Astrocyte (in vitro differentiated cells and primary cell): ENCODE results near the gene MICALL1. TPM values are rescaled to one million over a fixed set of nuclear protein-coding genes. Genes with fewer than 3 reads are reported as not detected.
"Not testable (repeated sequence)": the region's sequence is repeated elsewhere in the genome, so short reads cannot be mapped to it uniquely, and the experiment has no call there.

Source experiments
- DNase-seq: peaks from one replicate; pipeline ENCODE4 v3.0.0-alpha.2; 2010; ENCODE audit warnings: low read depth
- FAIRE-seq: peaks from 2 replicates; lab custom pipeline; 2011; peaks lifted over from hg19 to GRCh38; lab: Jason Lieb, UNC
- H2AFZ ChIP-seq: 2 replicates; pipeline ENCODE4 v1.6.0; 2012; ENCODE audit warnings: low read depth, low read length, inconsistent platforms
- H3K27ac ChIP-seq: 2 replicates; pipeline ENCODE4 v1.5.1; 2011; ENCODE audit warnings: low read depth, low read length, inconsistent platforms
- H3K27me3 ChIP-seq: 2 replicates; pipeline ENCODE4 v1.6.0; 2011; ENCODE audit warnings: low read length, inconsistent platforms; ENCODE audit not compliant: insufficient read depth
- H3K36me3 ChIP-seq: 2 replicates; pipeline ENCODE4 v1.5.1; 2011; ENCODE audit warnings: low read length, inconsistent platforms; ENCODE audit not compliant: insufficient read depth
- H3K4me1 ChIP-seq: 2 replicates; pipeline ENCODE4 v1.5.1; 2011; ENCODE audit warnings: low read length, inconsistent platforms; ENCODE audit not compliant: insufficient read depth
- H3K4me2 ChIP-seq: 2 replicates; pipeline ENCODE4 v1.6.0; 2012; ENCODE audit warnings: low read length, inconsistent platforms
- H3K4me3 ChIP-seq: 2 replicates; pipeline ENCODE4 v1.5.1; 2011; ENCODE audit warnings: low read depth, mild to moderate bottlenecking, low read length, inconsistent platforms; ENCODE audit not compliant: insufficient read depth
- H3K79me2 ChIP-seq: 2 replicates; pipeline ENCODE4 v1.6.0; 2012; ENCODE audit warnings: mild to moderate bottlenecking, low read length, inconsistent platforms; ENCODE audit not compliant: insufficient read depth
- H3K9ac ChIP-seq: 2 replicates; pipeline ENCODE4 v1.6.0; 2012; ENCODE audit warnings: mild to moderate bottlenecking, low read length, inconsistent platforms
- H3K9me3 ChIP-seq: 2 replicates; pipeline ENCODE4 v1.5.1; 2012; ENCODE audit warnings: low read depth, mild to moderate bottlenecking, low read length, inconsistent platforms; ENCODE audit not compliant: insufficient read depth
- H4K20me1 ChIP-seq: 2 replicates; pipeline ENCODE4 v1.6.0; 2012; ENCODE audit warnings: low read length, inconsistent platforms; ENCODE audit not compliant: insufficient read depth
- H3K27ac Mint-ChIP-seq: one replicate; pipeline ENCODE4 v1.8.0; 2021; ENCODE audit warnings: mild to moderate bottlenecking, mixed read lengths; ENCODE audit not compliant: unreplicated experiment
- H3K27me3 Mint-ChIP-seq: one replicate; pipeline ENCODE4 v1.8.0; 2021; ENCODE audit warnings: low read depth, mixed read lengths; ENCODE audit not compliant: unreplicated experiment
- H3K36me3 Mint-ChIP-seq: one replicate; pipeline ENCODE4 v1.8.0; 2021; ENCODE audit warnings: low read depth, mixed read lengths; ENCODE audit not compliant: unreplicated experiment
- H3K4me1 Mint-ChIP-seq: one replicate; pipeline ENCODE4 v1.8.0; 2021; ENCODE audit warnings: low read depth, mixed read lengths; ENCODE audit not compliant: unreplicated experiment
- H3K4me3 Mint-ChIP-seq: one replicate; pipeline ENCODE4 v1.8.0; 2021; ENCODE audit warnings: mild to moderate bottlenecking, moderate library complexity, mixed read lengths; ENCODE audit not compliant: unreplicated experiment
- H3K9me3 Mint-ChIP-seq: one replicate; pipeline ENCODE4 v1.8.0; 2021; ENCODE audit warnings: mild to moderate bottlenecking, mixed read lengths; ENCODE audit not compliant: unreplicated experiment
- EZH2 ChIP-seq: IDR thresholded peaks from 2 replicates; pipeline ENCODE4 v1.6.1; 2012; ENCODE audit warnings: mild to moderate bottlenecking, low read length, inconsistent platforms; ENCODE audit not compliant: insufficient read depth
- total RNA-seq: library from RNA; stranded (reverse); gene quantifications from 2 replicates; pipeline ENCODE4 v1.2.1, GENCODE V29; 2021
- TF ChIP-seq, protein P1 (sequence below): IDR thresholded peaks from 2 replicates; pipeline ENCODE4 v1.5.1; 2011; ENCODE audit warnings: low read depth, mild to moderate bottlenecking, inconsistent platforms, low read length, moderate library complexity; ENCODE audit not compliant: insufficient read depth

Gene MICALL1
- total RNA-seq, 1 donor from 2014 or later, result 131 TPM

DNA sequence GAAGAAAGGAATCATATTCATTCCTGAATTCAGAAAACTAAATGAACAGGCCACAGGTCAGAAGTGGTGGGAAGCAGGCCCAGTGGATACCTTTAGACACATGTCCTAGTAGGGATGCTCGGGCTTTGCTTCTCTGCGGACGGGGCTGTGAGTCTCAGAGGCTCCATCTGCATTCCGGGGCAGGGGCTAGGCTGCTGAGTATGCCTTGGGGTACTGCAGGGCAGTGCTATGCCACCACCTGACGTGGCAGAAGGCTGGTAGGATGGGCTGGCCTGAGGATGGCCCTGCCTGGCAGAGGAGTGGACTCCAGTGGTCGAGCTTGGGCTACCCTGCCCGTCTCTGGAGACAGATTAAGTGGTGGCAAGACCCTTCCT lies 37.7 kb downstream of the MICALL1 start:
- Histone ChIP-seq H3K9me3 (no peaks in the 10 kb centered on the region), H3K4me1 (no peaks in the 10 kb centered on the region), H3K27ac (no peak overlapping the region), H3K4me3 (no peak overlapping the region), H4K20me1 (peaks cover 19% of the 10 kb centered on the region), H3K79me2 (no peaks in the 10 kb centered on the region), H2AFZ (no peak overlapping the region), H3K4me2 (no peak overlapping the region), H3K36me3 (peaks cover 32% of the 10 kb centered on the region), H3K27me3 (no peaks in the 10 kb centered on the region), H3K9ac (no peak overlapping the region)
- no peak overlapping the region for H3K27ac Mint-ChIP-seq
- no peak for TF ChIP-seq EZH2
- TF ChIP-seq, protein P1, sequence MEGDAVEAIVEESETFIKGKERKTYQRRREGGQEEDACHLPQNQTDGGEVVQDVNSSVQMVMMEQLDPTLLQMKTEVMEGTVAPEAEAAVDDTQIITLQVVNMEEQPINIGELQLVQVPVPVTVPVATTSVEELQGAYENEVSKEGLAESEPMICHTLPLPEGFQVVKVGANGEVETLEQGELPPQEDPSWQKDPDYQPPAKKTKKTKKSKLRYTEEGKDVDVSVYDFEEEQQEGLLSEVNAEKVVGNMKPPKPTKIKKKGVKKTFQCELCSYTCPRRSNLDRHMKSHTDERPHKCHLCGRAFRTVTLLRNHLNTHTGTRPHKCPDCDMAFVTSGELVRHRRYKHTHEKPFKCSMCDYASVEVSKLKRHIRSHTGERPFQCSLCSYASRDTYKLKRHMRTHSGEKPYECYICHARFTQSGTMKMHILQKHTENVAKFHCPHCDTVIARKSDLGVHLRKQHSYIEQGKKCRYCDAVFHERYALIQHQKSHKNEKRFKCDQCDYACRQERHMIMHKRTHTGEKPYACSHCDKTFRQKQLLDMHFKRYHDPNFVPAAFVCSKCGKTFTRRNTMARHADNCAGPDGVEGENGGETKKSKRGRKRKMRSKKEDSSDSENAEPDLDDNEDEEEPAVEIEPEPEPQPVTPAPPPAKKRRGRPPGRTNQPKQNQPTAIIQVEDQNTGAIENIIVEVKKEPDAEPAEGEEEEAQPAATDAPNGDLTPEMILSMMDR, result no peak
- H3K27me3 Mint-ChIP-seq, result no peaks in the 10 kb centered on the region
- H3K4me3 Mint-ChIP-seq, result no peak overlapping the region
- FAIRE-seq (no peak), DNase-seq (no peak)
- H3K4me1 Mint-ChIP-seq, result no peaks in the 10 kb centered on the region
- H3K9me3 Mint-ChIP-seq, result no peaks in the 10 kb centered on the region
- H3K36me3 Mint-ChIP-seq, result peaks cover 19% of the 10 kb centered on the region

- H3K4me2 ChIP-seq, H3K79me2 ChIP-seq, DNase-seq, H2AFZ ChIP-seq, H3K4me3 Mint-ChIP-seq, H3K27ac ChIP-seq, H3K27me3 ChIP-seq, H3K4me3 ChIP-seq, FAIRE-seq, H3K4me1 Mint-ChIP-seq, H3K9ac ChIP-seq, H3K27ac Mint-ChIP-seq, H3K27me3 Mint-ChIP-seq, H3K4me1 ChIP-seq, H3K9me3 ChIP-seq, H3K9me3 Mint-ChIP-seq: not testable (repeated sequence)
- peaks cover 19% of the 10 kb centered on the region for H3K36me3 Mint-ChIP-seq
- H4K20me1 ChIP-seq, result peaks cover 19% of the 10 kb centered on the region
- H3K36me3 ChIP-seq, result peaks cover 28% of the 10 kb centered on the region
Observed at GRCh38 chr22:37944423-37944822, 38.3 kb downstream of the MICALL1 start.

GRCh38 chr22:37947142-37947795 lies 41.2 kb downstream of the MICALL1 start:
- not testable (repeated sequence) for H3K36me3 Mint-ChIP-seq, H3K27me3 ChIP-seq, H4K20me1 ChIP-seq, H3K9ac ChIP-seq, H3K4me1 ChIP-seq, H3K79me2 ChIP-seq, H3K4me1 Mint-ChIP-seq, H2AFZ ChIP-seq, H3K4me3 ChIP-seq, DNase-seq, H3K27ac Mint-ChIP-seq, H3K4me2 ChIP-seq, H3K27me3 Mint-ChIP-seq, H3K27ac ChIP-seq, FAIRE-seq, H3K9me3 ChIP-seq, H3K4me3 Mint-ChIP-seq, H3K9me3 Mint-ChIP-seq
- H3K36me3 ChIP-seq, result peaks cover 11% of the 10 kb centered on the region
